NCI-H345 (cell line): ENCODE results near the gene IRS1.

Experiments
- DNase-seq: peaks from one replicate; lab custom pipeline; 2025; lab: John Stamatoyannopoulos, UW

The IRS1 gene

GRCh38 chr2:226725126-226725860 lies 74.3 kb downstream of the IRS1 start:
- no peak for DNase-seq

- no peak for DNase-seq
These were observed 78.1 kb downstream of the IRS1 start for GRCh38 chr2:226721541-226721940.

GRCh38 chr2:226720948-226721347 lies 78.7 kb downstream of the IRS1 start:
- no peak for DNase-seq

GRCh38 chr2:226717719-226718118 lies 81.9 kb downstream of the IRS1 start:
- no peak for DNase-seq

GRCh38 chr2:226716126-226716525 lies 83.5 kb downstream of the IRS1 start:
- no peak for DNase-seq

- no peak for DNase-seq
These were observed 84.2 kb downstream of the IRS1 start for GRCh38 chr2:226715347-226715990.

GRCh38 chr2:226712941-226713340 lies 86.7 kb downstream of the IRS1 start:
- no peak for DNase-seq

GRCh38 chr2:226711606-226712296 lies 87.9 kb downstream of the IRS1 start:
- no peak for DNase-seq

GRCh38 chr2:226707499-226707898 lies 92.1 kb downstream of the IRS1 start:
- no peak for DNase-seq

GRCh38 chr2:226705965-226706364 lies 93.7 kb downstream of the IRS1 start:
- DNase-seq = no peak

GRCh38 chr2:226705133-226705886 lies 94.3 kb downstream of the IRS1 start:
- no peak for DNase-seq

GRCh38 chr2:226703514-226703913 lies 96.1 kb downstream of the IRS1 start:
- no peak for DNase-seq

- DNase-seq = no peak
These were observed 97.2 kb downstream of the IRS1 start for GRCh38 chr2:226702376-226702775.

GRCh38 chr2:226701052-226701451 lies 98.6 kb downstream of the IRS1 start:
- DNase-seq = no peak

- no peak for DNase-seq
These were observed 100.3 kb downstream of the IRS1 start for GRCh38 chr2:226699321-226699720.

- DNase-seq = no peak
These were observed 100.9 kb downstream of the IRS1 start for GRCh38 chr2:226698671-226699070.

GRCh38 chr2:226694586-226695284 lies 104.9 kb downstream of the IRS1 start:
- DNase-seq = no peak

GRCh38 chr2:226694149-226694548 lies 105.5 kb downstream of the IRS1 start:
- DNase-seq = no peak

- no peak for DNase-seq
These were observed 106.1 kb downstream of the IRS1 start for GRCh38 chr2:226693521-226693920.

GRCh38 chr2:226692521-226693126 lies 107.0 kb downstream of the IRS1 start:
- DNase-seq = no peak

- DNase-seq = no peak
These were observed 108.4 kb downstream of the IRS1 start for GRCh38 chr2:226691255-226691654.
